Panc1 (cell line): Measurements from ENCODE around the gene PEF1. TPM values are rescaled to one million over a fixed set of nuclear protein-coding genes. Genes with fewer than 3 reads are reported as not detected.

Experiments used
- ATAC-seq: fragments of 200-7000 bp; cut with Tn5 transposase; 2 replicates; pipeline ENCODE4 v1.9.1; 2020; ENCODE audit warnings: mild to moderate bottlenecking, moderate library complexity
- BruUV-seq: library from RNA; stranded (reverse); fragments of 400-500 nt; replicated peaks from 2 replicates; lab custom pipeline; 2021; lab: Mats Ljungman, UMichigan
- CTCF ChIA-PET: fragments of 300-600 bp; sonication (Branson Sonifier 250); formaldehyde crosslinking; loops from one replicate; lab custom pipeline; 2022; ENCODE audit warnings: antibody characterized with exemption; lab: Charles Lee
- POLR2A ChIA-PET: fragments of 300-600 bp; sonication (Branson Sonifier 250); formaldehyde crosslinking; loops from one replicate; lab custom pipeline; 2022; ENCODE audit warnings: antibody characterized with exemption; lab: Charles Lee
- DNase-seq: peaks from one replicate; pipeline ENCODE4 v3.0.0-alpha.2; 2010; ENCODE audit warnings: low read depth, low spot score
- H3K27ac ChIP-seq: 2 replicates; pipeline ENCODE4 v1.5.1; 2011; ENCODE audit warnings: mild to moderate bottlenecking, low read length, inconsistent platforms
- H3K27me3 ChIP-seq: fragments of 200-500 bp; sonication (Bioruptor generic); 2 replicates; pipeline ENCODE4 v1.6.0; 2014; ENCODE audit warnings: low read length, inconsistent platforms; ENCODE audit not compliant: control insufficient read depth, insufficient read depth
- H3K36me3 ChIP-seq: fragments of 200-500 bp; sonication (Bioruptor generic); 2 replicates; pipeline ENCODE4 v1.5.1; 2014; ENCODE audit warnings: inconsistent platforms, mild to moderate bottlenecking, low read length, moderate library complexity; ENCODE audit not compliant: control insufficient read depth, insufficient read depth
- H3K4me1 ChIP-seq: 2 replicates; pipeline ENCODE4 v1.5.1; 2011; ENCODE audit warnings: inconsistent platforms, mild to moderate bottlenecking, low read length, moderate library complexity; ENCODE audit not compliant: control insufficient read depth, insufficient read depth
- H3K4me3 ChIP-seq, 2 experiments: 2 replicates each; pipeline ENCODE4 v1.5.1; 2011 to 2012; ENCODE audit warnings: low read depth in 2 of 2, low read length in 2 of 2, mild to moderate bottlenecking in 2 of 2, inconsistent platforms in 1 of 2, moderate library complexity in 1 of 2
- H3K9me3 ChIP-seq: fragments of 200-500 bp; sonication (Bioruptor generic); 2 replicates; pipeline ENCODE4 v1.5.1; 2014; ENCODE audit warnings: low read depth, mild to moderate bottlenecking, inconsistent platforms, low read length, moderate library complexity; ENCODE audit not compliant: control insufficient read depth, insufficient read depth
- CTCF ChIP-seq: fragments of 450-650 bp; IDR thresholded peaks from 2 replicates; pipeline ENCODE4 v1.5.1; 2017; ENCODE audit warnings: mild to moderate bottlenecking
- POLR2AphosphoS5 ChIP-seq: IDR thresholded peaks from 2 replicates; pipeline ENCODE4 v1.6.1; 2012; ENCODE audit warnings: mild to moderate bottlenecking, low read depth, low read length, moderate library complexity
- REST ChIP-seq, 2 experiments: IDR thresholded peaks; 2 replicates each; pipeline ENCODE4 v1.6.1; 2011 to 2012; ENCODE audit warnings: low read depth in 2 of 2, control low read depth in 1 of 2, low read length in 1 of 2, mild to moderate bottlenecking in 1 of 2, moderate library complexity in 1 of 2; ENCODE audit not compliant: insufficient read depth in 1 of 2
- SIN3A ChIP-seq: IDR thresholded peaks from 2 replicates; pipeline ENCODE4 v1.6.1; 2012; ENCODE audit warnings: low read depth, mild to moderate bottlenecking, low read length, moderate library complexity, borderline replicate concordance; ENCODE audit not compliant: insufficient read depth
- TCF7L2 ChIP-seq: IDR thresholded peaks from 2 replicates; pipeline ENCODE4 v1.6.1; 2011; ENCODE audit warnings: mild to moderate bottlenecking, low read depth, low read length, inconsistent platforms
- in situ Hi-C: cut with HindIII; loops from 2 replicates; pipeline ENCODE4 v1.10.0; 2016; ENCODE audit warnings: low sequenced_read_pairs, low pct_unique_long_range_greater_than_20kb
- intact Hi-C: fragments of 100-400 bp; cut with micrococcal nuclease; formaldehyde crosslinking; loops from one replicate; pipeline ENCODE4 v1.10.0; 2022; ENCODE audit not compliant: unreplicated experiment
- total RNA-seq: library from RNA; stranded (reverse); gene quantifications from one replicate; pipeline ENCODE4 v1.2.1, GENCODE V29; 2021; ENCODE audit not compliant: unreplicated experiment

PEF1 gene
- total RNA-seq, 1 experiment from 2014 or later = 58.4 TPM

- ChIA-PET CTCF (interaction anchor here (0.5 to 0.8 kb wide), 7 partner anchors 10 to 319 kb away, joined by 3 to 13 read pairs (median 6); no protein-coding TSS in a partner anchor), POLR2A (interaction anchor here (0.6 to 1.2 kb wide), 11 partner anchors 11 to 355 kb away, joined by 3 to 16 read pairs (median 6); no protein-coding TSS in a partner anchor)
- Histone ChIP-seq H3K4me3 (peak overlapping the region; percentile 88 to 97), H3K27me3 (no peaks in the 10 kb centered on the region), H3K9me3 (no peaks in the 10 kb centered on the region), H3K36me3 (no peaks in the 10 kb centered on the region; the same call in 1 of the 2 replicates), H3K27ac (peak overlapping the region; percentile 96), H3K4me1 (peaks cover 19% of the 10 kb centered on the region)
- no peak for DNase-seq
- TF ChIP-seq TCF7L2 = no peak
- no peak for TF ChIP-seq REST (IDR thresholded peaks at IDR 0.05; ENCODE audit: insufficient read depth in 1 of 2, low read depth in 2 of 2, low read length in 1 of 2)
- TF ChIP-seq POLR2AphosphoS5 = no peak; the same call in 1 of the 2 replicates
- no peak for TF ChIP-seq SIN3A
- no peak for TF ChIP-seq CTCF
- in situ Hi-C loops (no loop called here), intact Hi-C loops (no loop called here)
- ATAC-seq = no peak
- BruUV-seq = TSS peak; percentile 89
Observed at GRCh38 chr1:31645274-31645568, 545 bp upstream of the PEF1 start.

GRCh38 chr1:31643976-31644559, 608 bp downstream of the PEF1 start:
- DNase-seq = no peak
- no TSS peak for BruUV-seq
- POLR2A ChIA-PET = interaction anchor here (0.7 to 1.2 kb wide), 3 partner anchors 10 to 369 kb away, joined by 3 to 10 read pairs (median 4); no protein-coding TSS in a partner anchor

More at GRCh38 chr1:31643976-31644559, 608 bp downstream of the PEF1 start:
- TF ChIP-seq TCF7L2 = no peak
- TF ChIP-seq CTCF = no peak
- TF ChIP-seq POLR2AphosphoS5 = no peak
- no peak for TF ChIP-seq REST (IDR thresholded peaks at IDR 0.05; ENCODE audit: insufficient read depth in 1 of 2, low read depth in 2 of 2, low read length in 1 of 2)
- no peak for TF ChIP-seq SIN3A
- peak overlapping the region; percentile 96 for H3K27ac ChIP-seq
- peak overlapping the region; percentile 88 to 97 for H3K4me3 ChIP-seq
- no peak for ATAC-seq
- H3K27me3 ChIP-seq = no peaks in the 10 kb centered on the region
- no peaks in the 10 kb centered on the region; the same call in 1 of the 2 replicates for H3K36me3 ChIP-seq
- H3K9me3 ChIP-seq = no peaks in the 10 kb centered on the region
- in situ Hi-C loops = no loop called here
- intact Hi-C loops = no loop called here
- peaks cover 19% of the 10 kb centered on the region for H3K4me1 ChIP-seq
- CTCF ChIA-PET = no interaction called here
